ENCODE data around the gene SLC2A13.

Gene SLC2A13

GRCh38 chr12:40105515-40106201 is at the start of gene SLC2A13:
SLC2A13 (minus strand) TSS chr12:40106081; CDS start chr12:40105808, 273 bp downstream.
- peak; percentile 53 to 87 for DNase-seq

- DNase-seq = no peak
Measured at GRCh38 chr12:40154381-40154780, 48.5 kb upstream of the SLC2A13 start.

- no peak for DNase-seq
Measured at GRCh38 chr12:40153432-40153831, 47.6 kb upstream of the SLC2A13 start.

GRCh38 chr12:40152783-40153383 is 47.0 kb upstream of the SLC2A13 start:
- peak in 1 of 2 experiments; percentile 58 for DNase-seq

- no peak for DNase-seq
Measured at GRCh38 chr12:40149673-40150260, 43.9 kb upstream of the SLC2A13 start.

- no peak for DNase-seq
Measured at GRCh38 chr12:40146800-40147797, 41.2 kb upstream of the SLC2A13 start.

- no peak for DNase-seq
Measured at GRCh38 chr12:40145896-40146295, 40.0 kb upstream of the SLC2A13 start.

GRCh38 chr12:40144023-40144422 is 38.1 kb upstream of the SLC2A13 start:
- DNase-seq = peak in 1 of 2 experiments; percentile 36

GRCh38 chr12:40142001-40142744 is 36.3 kb upstream of the SLC2A13 start:
- no peak for DNase-seq

GRCh38 chr12:40138526-40138925 is 32.6 kb upstream of the SLC2A13 start:
- no peak for DNase-seq

- DNase-seq = no peak
Measured at GRCh38 chr12:40137252-40137651, 31.4 kb upstream of the SLC2A13 start.

- DNase-seq = no peak
Measured at GRCh38 chr12:40127408-40127807, 21.5 kb upstream of the SLC2A13 start.

- no peak for DNase-seq
Measured at GRCh38 chr12:40123496-40123895, 17.6 kb upstream of the SLC2A13 start.

- DNase-seq = no peak
Measured at GRCh38 chr12:40122842-40123241, 17.0 kb upstream of the SLC2A13 start.

- DNase-seq = no peak
Measured at GRCh38 chr12:40117818-40118217, 11.9 kb upstream of the SLC2A13 start.

- DNase-seq = no peak
Measured at GRCh38 chr12:40110586-40110985, 4.7 kb upstream of the SLC2A13 start.

GRCh38 chr12:40107803-40108620 is 2.1 kb upstream of the SLC2A13 start:
- no peak for DNase-seq

- DNase-seq = peak; percentile 71 to 89
Measured at GRCh38 chr12:40107098-40107802, 1.4 kb upstream of the SLC2A13 start.

- DNase-seq = no peak
Measured at GRCh38 chr12:40106655-40107054, 774 bp upstream of the SLC2A13 start.

- DNase-seq = no peak
Measured at GRCh38 chr12:40106202-40106533, 287 bp upstream of the SLC2A13 start.

- peak in 1 of 2 experiments; percentile 30 for DNase-seq
Measured at GRCh38 chr12:40105265-40105514, 691 bp downstream of the SLC2A13 start.

Measured in NCI-H446 (cell line).